Endothelial cell (in vitro differentiated cells): ENCODE data around the gene SPA17. TPM values are rescaled to one million over a fixed set of nuclear protein-coding genes. Genes with fewer than 3 reads are reported as not detected.

Source experiments
- DNase-seq: peaks from one replicate; pipeline ENCODE4 v3.0.0; 2021; ENCODE audit warnings: low spot score
- H3K27ac Mint-ChIP-seq: one replicate; pipeline ENCODE4 v1.8.0; 2021; ENCODE audit warnings: mixed read lengths, inconsistent platforms; ENCODE audit not compliant: unreplicated experiment
- H3K27me3 Mint-ChIP-seq: one replicate; pipeline ENCODE4 v1.8.0; 2021; ENCODE audit warnings: mild to moderate bottlenecking, moderate library complexity, mixed read lengths, inconsistent platforms; ENCODE audit not compliant: unreplicated experiment
- H3K36me3 Mint-ChIP-seq: one replicate; pipeline ENCODE4 v1.8.0; 2021; ENCODE audit warnings: mild to moderate bottlenecking, low read depth, mixed read lengths, inconsistent platforms; ENCODE audit not compliant: unreplicated experiment
- H3K4me1 Mint-ChIP-seq: one replicate; pipeline ENCODE4 v1.8.0; 2021; ENCODE audit warnings: mild to moderate bottlenecking, mixed read lengths, inconsistent platforms; ENCODE audit not compliant: unreplicated experiment
- H3K4me3 Mint-ChIP-seq: one replicate; pipeline ENCODE4 v1.8.0; 2021; ENCODE audit warnings: mild to moderate bottlenecking, mixed read lengths, inconsistent platforms; ENCODE audit not compliant: unreplicated experiment
- H3K9me3 Mint-ChIP-seq: one replicate; pipeline ENCODE4 v1.8.0; 2021; ENCODE audit warnings: mixed read lengths, inconsistent platforms; ENCODE audit not compliant: unreplicated experiment
- CTCF ChIP-seq: fragments of 200-600 bp; sonication (generic); IDR thresholded peaks from one replicate; pipeline ENCODE4 v1.5.0; 2021; ENCODE audit warnings: antibody characterized with exemption; ENCODE audit not compliant: unreplicated experiment
- total RNA-seq: library from RNA; stranded (reverse); fragmentation: NEBNext Ultra II Directional; extraction: Animal tissue kit (Norgen Biotek cat#: 25700); gene quantifications from one replicate; pipeline ENCODE4 v1.2.1, GENCODE V29; 2021; ENCODE audit not compliant: unreplicated experiment

Gene SPA17
- total RNA-seq, 1 donor from 2014 or later, result 4.3 TPM

GRCh38 chr11:124699547-124699946 lies 25.8 kb downstream of the SPA17 start:
- Mint-ChIP-seq H3K4me1 (no peaks in the 10 kb centered on the region), H3K27me3 (no peaks in the 10 kb centered on the region), H3K4me3 (no peak overlapping the region), H3K36me3 (no peaks in the 10 kb centered on the region), H3K9me3 (no peaks in the 10 kb centered on the region), H3K27ac (no peak overlapping the region)
- DNase-seq, result no peak
- no peak for TF ChIP-seq CTCF

GRCh38 chr11:124700028-124700427 lies 26.3 kb downstream of the SPA17 start:
- Mint-ChIP-seq H3K9me3 (no peaks in the 10 kb centered on the region), H3K4me3 (no peak overlapping the region), H3K27me3 (no peaks in the 10 kb centered on the region), H3K27ac (no peak overlapping the region), H3K4me1 (no peaks in the 10 kb centered on the region), H3K36me3 (no peaks in the 10 kb centered on the region)
- no peak for DNase-seq
- TF ChIP-seq CTCF, result no peak

GRCh38 chr11:124707829-124708228 lies 34.1 kb downstream of the SPA17 start:
- Mint-ChIP-seq H3K27me3 (no peaks in the 10 kb centered on the region), H3K4me1 (no peaks in the 10 kb centered on the region), H3K4me3 (no peak overlapping the region), H3K9me3 (no peaks in the 10 kb centered on the region), H3K27ac (no peak overlapping the region), H3K36me3 (no peaks in the 10 kb centered on the region)
- TF ChIP-seq CTCF, result no peak
- no peak for DNase-seq

GRCh38 chr11:124712392-124712791 lies 38.7 kb downstream of the SPA17 start:
- H3K27me3 Mint-ChIP-seq, result peaks cover under 1% of the 10 kb centered on the region
- no peak for TF ChIP-seq CTCF
- no peak overlapping the region for H3K27ac Mint-ChIP-seq
- H3K4me3 Mint-ChIP-seq, result no peak overlapping the region
- no peak for DNase-seq
- no peaks in the 10 kb centered on the region for H3K9me3 Mint-ChIP-seq
- no peaks in the 10 kb centered on the region for H3K36me3 Mint-ChIP-seq
- H3K4me1 Mint-ChIP-seq, result peaks cover under 1% of the 10 kb centered on the region

- Mint-ChIP-seq H3K4me3 (no peak overlapping the region), H3K27ac (no peak overlapping the region), H3K9me3 (no peaks in the 10 kb centered on the region), H3K36me3 (no peaks in the 10 kb centered on the region), H3K27me3 (peaks cover 12% of the 10 kb centered on the region), H3K4me1 (peaks cover 13% of the 10 kb centered on the region)
- TF ChIP-seq CTCF, result no peak
- DNase-seq, result no peak
These were observed 42.9 kb downstream of the SPA17 start for GRCh38 chr11:124716591-124716990.
